ENCODE results near the gene TIAM2.
"Not testable (repeated sequence)": the region's sequence is repeated elsewhere in the genome, so short reads cannot be mapped to it uniquely, and the experiment has no call there.

TIAM2 gene

GRCh38 chr6:154995254-154996015 lies at the start of gene TIAM2:
Gene TIAM2, plus strand, starts transcription at chr6:154995315. Its CDS starts 133,909 bp downstream, at chr6:155129224.
- DNase-seq: no peak

- DNase-seq: no peak
These were observed 44.2 kb upstream of the TIAM2 start for GRCh38 chr6:154950979-154951344.

GRCh38 chr6:154951345-154952200 lies 43.5 kb upstream of the TIAM2 start:
- no peak for DNase-seq

GRCh38 chr6:154953644-154954043 lies 41.5 kb upstream of the TIAM2 start:
- DNase-seq: no peak

GRCh38 chr6:154954347-154954746 lies 40.8 kb upstream of the TIAM2 start:
- peak; percentile 64 for DNase-seq

GRCh38 chr6:154956771-154957522 lies 38.2 kb upstream of the TIAM2 start:
- DNase-seq: no peak

GRCh38 chr6:154958469-154958868 lies 36.6 kb upstream of the TIAM2 start:
- no peak for DNase-seq

GRCh38 chr6:154960299-154960843 lies 34.7 kb upstream of the TIAM2 start:
- no peak for DNase-seq

GRCh38 chr6:154960854-154961530 lies 34.1 kb upstream of the TIAM2 start:
- no peak for DNase-seq

GRCh38 chr6:154962753-154963152 lies 32.4 kb upstream of the TIAM2 start:
- DNase-seq: no peak

- not testable (repeated sequence) for DNase-seq
These were observed 28.9 kb upstream of the TIAM2 start for GRCh38 chr6:154966065-154966770.

- DNase-seq: no peak
These were observed 25.3 kb upstream of the TIAM2 start for GRCh38 chr6:154969796-154970195.

GRCh38 chr6:154974485-154975149 lies 20.5 kb upstream of the TIAM2 start:
- no peak for DNase-seq

GRCh38 chr6:154977588-154977987 lies 17.5 kb upstream of the TIAM2 start:
- DNase-seq: no peak

GRCh38 chr6:154980273-154981078 lies 14.6 kb upstream of the TIAM2 start:
- DNase-seq: no peak

- no peak for DNase-seq
These were observed 13.8 kb upstream of the TIAM2 start for GRCh38 chr6:154981079-154981870.

GRCh38 chr6:154984146-154984545 lies 11.0 kb upstream of the TIAM2 start:
- DNase-seq: no peak

GRCh38 chr6:154986787-154987235 lies 8.3 kb upstream of the TIAM2 start:
- no peak for DNase-seq

GRCh38 chr6:154989448-154989847 lies 5.7 kb upstream of the TIAM2 start:
- no peak for DNase-seq
